Activated naive CD4-positive, alpha-beta T cell treated with anti-CD3 and anti-CD28 coated beads for 36 hours (primary cell): ENCODE data around the gene NCAPH2. TPM values are rescaled to one million over a fixed set of nuclear protein-coding genes. Genes with fewer than 3 reads are reported as not detected.

Experiments
- CTCF ChIA-PET: fragments of 350-600 bp; sonication (Branson Sonifier 250); formaldehyde crosslinking; loops from one replicate; lab custom pipeline; 2021; ENCODE audit warnings: antibody characterized with exemption; lab: Charles Lee
- DNase-seq: peaks from one replicate; pipeline ENCODE4 v3.0.0-alpha.2; 2020
- H3K27ac Mint-ChIP-seq: one replicate; pipeline ENCODE4 v1.8.0; 2021; ENCODE audit warnings: mild to moderate bottlenecking, mixed read lengths
- H3K27me3 Mint-ChIP-seq: one replicate; pipeline ENCODE4 v1.8.0; 2021; ENCODE audit warnings: low read depth, mixed read lengths
- H3K36me3 Mint-ChIP-seq: one replicate; pipeline ENCODE4 v1.8.0; 2021; ENCODE audit warnings: low read depth, mixed read lengths
- H3K4me1 Mint-ChIP-seq: one replicate; pipeline ENCODE4 v1.8.0; 2021; ENCODE audit warnings: low read depth, mixed read lengths
- H3K4me3 Mint-ChIP-seq: one replicate; pipeline ENCODE4 v1.8.0; 2021; ENCODE audit warnings: mild to moderate bottlenecking, moderate library complexity, mixed read lengths
- H3K9me3 Mint-ChIP-seq: one replicate; pipeline ENCODE4 v1.8.0; 2021; ENCODE audit warnings: mixed read lengths
- intact Hi-C: fragments of 100-400 bp; cut with micrococcal nuclease; formaldehyde crosslinking; loops from one replicate; pipeline ENCODE4 v1.15.1; 2023
- total RNA-seq, 2 experiments: library from RNA; stranded (reverse); gene quantifications; one replicate each; pipeline ENCODE4 v1.2.3, GENCODE V29; 2021

The NCAPH2 gene
- total RNA-seq, 2 experiments from 2014 or later = 104 to 115 TPM

DNA sequence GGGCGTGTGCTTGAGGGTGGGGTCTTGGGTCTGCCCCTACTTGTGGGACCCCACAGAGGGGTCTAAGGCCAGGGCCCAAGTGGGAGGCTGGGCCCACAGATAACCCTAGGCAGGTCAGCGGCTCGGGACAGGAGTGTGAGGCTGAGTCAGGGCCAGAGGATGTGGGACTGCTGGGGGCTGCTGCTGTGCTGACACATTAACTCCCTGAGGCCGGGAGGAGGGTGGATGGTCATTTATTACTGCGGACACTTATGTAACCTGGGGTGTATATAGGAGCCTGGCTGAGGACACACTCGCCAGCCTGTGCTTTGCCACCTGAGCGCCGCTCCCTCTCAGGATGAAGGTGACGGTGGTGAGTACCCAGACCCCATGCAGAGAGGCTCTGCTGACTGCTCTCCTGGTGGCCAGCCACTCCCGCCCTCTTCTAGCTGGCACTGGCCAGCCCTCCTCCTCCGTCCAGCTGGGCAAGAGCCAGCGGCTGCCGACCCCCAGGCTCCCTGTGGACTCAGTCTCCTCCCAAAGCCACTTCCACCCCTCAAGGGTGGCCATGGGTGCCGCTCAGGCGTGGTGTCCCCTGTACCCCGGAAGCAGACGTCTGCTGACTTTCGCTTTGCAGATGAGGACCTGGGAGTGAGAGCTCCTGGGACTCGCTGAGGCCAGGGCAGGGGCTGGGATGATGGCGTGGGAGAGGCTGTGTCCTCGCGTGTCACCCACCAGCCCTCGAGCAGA, 21.3 kb upstream of the NCAPH2 start, which contains the start of gene MIOX:
Gene MIOX, plus strand, starts transcription at position 299 of the 729 bp plus-strand sequence. Its CDS starts 39 bp downstream, at position 338.
- no peak for DNase-seq
- H3K4me3 Mint-ChIP-seq = no peak within 1 kb of the TSS
- CTCF ChIA-PET = interaction anchor here (1.3 kb wide), 1 partner anchor 11 kb away, joined by 4 read pairs; no protein-coding TSS in a partner anchor
- H3K36me3 Mint-ChIP-seq = no peaks in the 10 kb centered on the region
- H3K9me3 Mint-ChIP-seq = no peaks in the 10 kb centered on the region
- intact Hi-C loops = no loop called here
- peaks cover 11% of the 10 kb centered on the region for H3K4me1 Mint-ChIP-seq
- no peak within 1 kb of the TSS for H3K27ac Mint-ChIP-seq
- H3K27me3 Mint-ChIP-seq = no peaks in the 10 kb centered on the region

DNA sequence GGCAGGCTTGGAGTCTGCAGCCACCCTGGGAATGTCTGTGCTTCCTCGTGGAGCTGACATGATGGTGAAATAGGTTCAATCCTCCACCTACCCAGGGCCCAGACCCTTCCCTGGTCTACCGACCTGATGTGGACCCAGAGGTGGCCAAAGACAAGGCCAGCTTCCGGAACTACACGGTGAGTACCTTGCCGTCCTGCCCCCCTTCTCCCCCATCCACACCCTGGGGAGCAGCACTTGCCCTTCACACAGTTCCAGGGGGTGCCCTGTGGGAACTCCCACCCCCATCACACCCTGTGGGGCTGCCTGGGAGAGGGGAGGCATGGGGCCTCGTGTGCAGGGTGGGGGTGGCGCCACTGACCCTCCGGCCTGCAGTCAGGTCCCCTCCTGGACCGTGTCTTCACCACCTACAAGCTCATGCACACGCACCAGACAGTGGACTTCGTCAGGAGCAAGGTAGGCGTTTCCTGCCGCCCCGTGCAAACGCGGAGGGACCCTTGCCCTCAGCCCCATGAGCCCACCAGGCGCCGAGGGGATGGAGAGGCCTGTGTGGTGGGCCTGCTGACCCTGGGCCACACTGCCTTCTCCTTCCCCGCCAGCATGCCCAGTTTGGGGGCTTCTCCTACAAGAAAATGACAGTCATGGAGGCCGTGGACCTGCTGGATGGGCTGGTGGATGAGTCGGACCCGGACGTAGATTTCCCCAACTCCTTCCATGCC, 20.6 kb upstream of the NCAPH2 start:
- no peak for DNase-seq
- Mint-ChIP-seq H3K27ac (no peak overlapping the region), H3K27me3 (no peaks in the 10 kb centered on the region), H3K36me3 (no peaks in the 10 kb centered on the region), H3K4me3 (no peak overlapping the region), H3K9me3 (no peaks in the 10 kb centered on the region), H3K4me1 (peaks cover 11% of the 10 kb centered on the region)
- intact Hi-C loops = no loop called here
- CTCF ChIA-PET = no interaction called here

DNA sequence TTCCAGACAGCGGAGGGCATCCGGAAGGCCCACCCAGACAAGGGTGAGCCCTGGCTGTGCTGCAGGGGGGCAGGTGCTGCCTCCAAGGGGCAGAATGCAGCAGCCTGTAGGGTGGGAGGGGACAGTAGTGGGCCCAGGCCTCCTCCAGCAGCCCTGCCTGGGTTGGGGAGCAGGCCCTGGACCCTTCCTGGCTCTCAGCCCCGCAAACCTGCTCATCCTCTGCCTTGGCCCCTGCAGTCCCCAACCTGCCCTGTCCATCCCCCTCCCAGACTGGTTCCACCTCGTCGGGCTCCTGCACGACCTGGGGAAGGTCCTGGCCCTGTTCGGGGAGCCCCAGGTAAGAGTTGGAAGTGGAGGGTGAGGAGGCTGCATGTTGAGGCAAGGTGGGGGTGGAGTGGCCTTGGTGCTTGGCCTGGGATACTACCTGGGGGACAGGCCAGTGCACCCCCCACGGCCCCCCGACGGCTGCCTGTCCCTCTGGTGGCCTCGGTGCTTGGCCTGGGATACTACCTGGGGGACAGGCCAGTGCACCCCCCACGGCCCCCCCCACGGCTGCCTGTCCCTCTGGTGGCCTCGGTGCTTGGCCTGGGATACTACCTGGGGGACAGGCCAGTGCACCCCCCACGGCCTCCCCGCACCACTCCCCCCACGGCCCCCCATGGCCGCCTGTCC, 19.9 kb upstream of the NCAPH2 start:
- DNase-seq = no peak
- no peaks in the 10 kb centered on the region for H3K27me3 Mint-ChIP-seq
- CTCF ChIA-PET = no interaction called here
- no peak overlapping the region for H3K4me3 Mint-ChIP-seq
- H3K9me3 Mint-ChIP-seq = no peaks in the 10 kb centered on the region
- H3K36me3 Mint-ChIP-seq = no peaks in the 10 kb centered on the region
- no peak overlapping the region for H3K27ac Mint-ChIP-seq
- peaks cover 11% of the 10 kb centered on the region for H3K4me1 Mint-ChIP-seq
- intact Hi-C loops = no loop called here

DNA sequence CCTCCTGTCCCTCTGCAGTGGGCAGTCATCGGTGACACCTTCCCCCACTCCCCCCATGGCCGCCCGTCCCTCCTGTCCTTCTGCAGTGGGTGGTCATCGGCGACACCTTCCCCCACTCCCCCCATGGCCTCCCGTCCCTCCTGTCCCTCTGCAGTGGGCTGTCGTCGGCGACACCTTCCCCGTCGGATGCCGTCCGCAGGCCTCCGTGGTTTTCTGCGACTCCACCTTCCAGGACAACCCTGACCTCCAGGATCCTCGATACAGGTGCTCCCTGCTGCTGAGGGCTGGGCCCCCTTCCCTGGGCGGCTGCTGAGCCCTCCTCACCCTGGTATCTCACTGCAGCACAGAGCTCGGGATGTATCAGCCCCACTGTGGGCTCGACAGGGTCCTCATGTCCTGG, 19.1 kb upstream of the NCAPH2 start:
- Mint-ChIP-seq H3K4me1 (peaks cover 11% of the 10 kb centered on the region), H3K27me3 (no peaks in the 10 kb centered on the region), H3K4me3 (no peak overlapping the region), H3K27ac (no peak overlapping the region), H3K9me3 (no peaks in the 10 kb centered on the region), H3K36me3 (no peaks in the 10 kb centered on the region)
- CTCF ChIA-PET = no interaction called here
- no peak for DNase-seq
- intact Hi-C loops = no loop called here

DNA sequence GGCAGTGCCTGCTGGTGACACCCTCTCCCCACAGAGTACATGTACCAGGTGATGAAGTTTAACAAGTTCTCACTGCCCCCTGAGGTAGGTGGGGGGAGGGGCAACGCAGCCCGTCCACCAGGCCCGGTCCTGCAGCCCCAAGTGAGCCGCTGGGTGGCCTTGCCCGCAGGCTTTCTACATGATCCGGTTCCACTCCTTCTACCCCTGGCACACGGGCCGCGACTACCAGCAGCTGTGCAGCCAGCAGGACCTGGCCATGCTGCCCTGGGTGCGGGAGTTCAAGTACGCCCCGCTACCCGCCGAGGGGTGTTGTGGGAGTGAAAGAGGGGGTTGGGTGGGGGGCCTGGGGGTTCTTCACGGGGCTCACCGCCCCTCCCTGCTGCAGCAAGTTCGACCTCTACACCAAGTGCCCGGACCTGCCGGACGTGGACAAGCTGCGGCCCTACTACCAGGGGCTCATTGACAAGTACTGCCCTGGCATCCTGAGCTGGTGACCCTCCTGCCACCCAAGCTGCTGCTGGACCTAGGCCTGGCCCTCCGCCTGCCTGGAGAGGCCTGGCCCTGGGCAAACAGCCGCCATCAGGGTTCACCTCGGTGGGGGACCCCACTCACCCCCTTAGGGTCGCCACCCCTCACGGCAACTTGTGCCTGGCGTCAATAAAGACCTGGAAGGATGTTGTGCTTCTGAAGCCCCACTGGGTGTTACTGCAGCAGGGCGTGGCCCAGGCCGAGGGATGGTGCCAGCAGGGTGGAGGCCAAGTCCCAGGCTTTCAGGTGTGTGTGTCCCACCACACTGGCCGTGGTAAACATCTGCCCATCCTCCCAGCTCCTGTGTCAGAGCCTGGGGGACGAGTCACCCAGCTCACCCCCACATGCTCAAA, 18.4 kb upstream of the NCAPH2 start:
- H3K36me3 Mint-ChIP-seq = no peaks in the 10 kb centered on the region
- peaks cover 11% of the 10 kb centered on the region for H3K4me1 Mint-ChIP-seq
- no peak overlapping the region for H3K27ac Mint-ChIP-seq
- no peaks in the 10 kb centered on the region for H3K27me3 Mint-ChIP-seq
- H3K4me3 Mint-ChIP-seq = no peak overlapping the region
- DNase-seq = no peak
- intact Hi-C loops = no loop called here
- no peaks in the 10 kb centered on the region for H3K9me3 Mint-ChIP-seq
- CTCF ChIA-PET = no interaction called here

DNA sequence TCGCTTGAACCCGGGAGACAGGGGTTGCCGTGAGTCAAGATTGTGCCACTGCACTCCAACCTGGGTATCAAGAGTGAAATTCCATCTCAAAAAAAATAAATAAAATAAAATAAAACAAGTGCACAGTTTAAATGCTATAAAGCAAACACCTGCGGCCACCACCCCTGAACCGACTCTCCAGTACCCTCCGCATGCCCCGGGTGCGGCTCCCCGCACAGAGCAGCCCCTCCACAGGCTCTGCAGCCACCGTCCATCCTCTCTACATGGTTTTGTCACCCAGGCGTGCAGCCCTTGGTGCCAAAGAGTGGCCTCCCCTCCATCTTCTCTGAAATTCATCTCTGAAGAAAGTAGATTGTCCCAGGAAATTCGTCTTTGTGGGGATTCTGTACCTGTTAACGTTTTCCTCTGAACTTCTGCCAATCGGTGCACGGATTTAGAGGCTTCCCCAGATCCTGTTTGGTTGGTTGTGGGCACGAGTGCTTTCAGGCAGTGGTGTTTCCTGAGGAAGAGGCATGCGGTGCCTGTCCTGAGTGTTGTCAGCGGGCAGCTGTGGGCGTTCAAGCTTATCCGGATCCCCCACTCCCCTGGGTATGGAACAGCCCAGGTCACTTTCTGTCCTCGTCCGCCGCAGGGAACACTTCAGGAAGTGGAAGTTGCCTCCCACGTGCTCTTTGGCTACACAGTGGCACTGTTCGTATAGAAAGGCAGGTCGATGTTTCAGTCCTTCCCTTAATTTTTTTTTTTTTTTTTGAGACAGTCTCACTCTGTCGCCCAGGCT, 17.3 kb upstream of the NCAPH2 start:
- Mint-ChIP-seq H3K4me3 (peak overlapping the region; percentile 39), H3K27ac (no peak overlapping the region), H3K36me3 (no peaks in the 10 kb centered on the region), H3K27me3 (no peaks in the 10 kb centered on the region), H3K4me1 (peaks cover 9% of the 10 kb centered on the region), H3K9me3 (no peaks in the 10 kb centered on the region)
- no peak for DNase-seq
- intact Hi-C loops = no loop called here
- CTCF ChIA-PET = no interaction called here

DNA sequence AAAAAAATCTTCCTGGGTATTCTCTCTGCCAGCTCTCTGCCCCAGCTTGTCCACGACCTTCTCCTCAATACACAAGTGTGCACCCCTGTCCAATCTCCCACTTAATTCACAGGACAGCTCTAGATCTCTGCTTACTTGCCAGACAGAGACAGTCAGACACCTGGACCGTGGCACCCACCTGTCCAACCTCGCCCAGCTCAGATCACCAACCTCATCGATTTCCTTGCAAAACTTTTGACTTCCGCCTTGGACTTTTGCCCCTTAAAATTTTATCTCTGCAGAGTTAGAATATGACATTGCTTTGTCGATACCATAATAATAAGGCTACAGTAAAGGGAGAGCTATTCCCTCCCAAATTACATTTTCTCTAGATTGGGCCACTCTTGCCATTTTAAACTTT, 10.9 kb upstream of the NCAPH2 start:
- CTCF ChIA-PET = interaction anchor here (0.6 to 2.9 kb wide), 16 partner anchors 11 to 245 kb away, joined by 3 to 16 read pairs (median 4); partner anchors contain the start of genes CHKB, LMF2, NCAPH2 and SCO2
- H3K9me3 Mint-ChIP-seq = no peaks in the 10 kb centered on the region
- no peak overlapping the region for H3K27ac Mint-ChIP-seq
- no peaks in the 10 kb centered on the region for H3K4me1 Mint-ChIP-seq
- H3K4me3 Mint-ChIP-seq = no peak overlapping the region
- DNase-seq = no peak
- no peaks in the 10 kb centered on the region for H3K36me3 Mint-ChIP-seq
- no peaks in the 10 kb centered on the region for H3K27me3 Mint-ChIP-seq
- intact Hi-C loops = loop anchor here (5.0 kb wide), 2 partner anchors 40 to 245 kb away; partner anchors contain the start of gene HDAC10

DNA sequence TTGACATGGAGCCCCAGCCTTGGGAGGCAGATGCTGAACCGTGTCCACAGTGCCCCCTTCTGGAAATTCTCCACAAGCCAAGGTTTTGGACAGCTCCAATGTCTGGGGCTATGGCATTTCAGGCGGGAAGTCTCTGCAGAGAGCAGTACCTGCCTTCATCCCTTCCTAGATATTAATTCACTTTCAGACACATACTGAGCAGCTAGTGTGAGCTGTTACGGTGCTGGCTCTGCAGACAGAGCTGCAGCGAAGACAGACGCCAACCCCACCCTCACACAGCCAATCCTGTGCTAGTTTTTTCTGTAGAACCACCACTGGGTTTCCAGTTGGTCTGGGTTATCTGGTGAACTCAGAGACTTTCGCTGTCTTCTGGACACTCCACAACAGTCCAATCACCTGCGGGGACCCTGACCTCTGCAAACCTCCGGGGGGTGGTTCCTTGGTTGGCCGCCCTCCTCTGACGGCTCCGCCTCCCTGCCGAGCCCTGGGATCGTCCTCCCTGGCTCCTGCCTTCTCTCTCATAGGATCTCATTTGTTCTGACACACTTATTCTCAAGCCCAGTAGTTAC, 9.6 kb upstream of the NCAPH2 start:
- Mint-ChIP-seq H3K4me1 (no peaks in the 10 kb centered on the region), H3K4me3 (no peak overlapping the region), H3K36me3 (no peaks in the 10 kb centered on the region), H3K27ac (no peak overlapping the region), H3K27me3 (no peaks in the 10 kb centered on the region), H3K9me3 (no peaks in the 10 kb centered on the region)
- intact Hi-C loops = loop anchor here (1.0 to 5.0 kb wide), 5 partner anchors 24 to 246 kb away; partner anchors contain the start of genes HDAC10, MAPK11 and SBF1
- peak; percentile 86 for DNase-seq
- CTCF ChIA-PET = interaction anchor here (0.9 to 2.9 kb wide), 18 partner anchors 10 to 247 kb away, joined by 3 to 16 read pairs (median 4); partner anchors contain the start of genes HDAC10, LMF2, MIOX and NCAPH2

DNA sequence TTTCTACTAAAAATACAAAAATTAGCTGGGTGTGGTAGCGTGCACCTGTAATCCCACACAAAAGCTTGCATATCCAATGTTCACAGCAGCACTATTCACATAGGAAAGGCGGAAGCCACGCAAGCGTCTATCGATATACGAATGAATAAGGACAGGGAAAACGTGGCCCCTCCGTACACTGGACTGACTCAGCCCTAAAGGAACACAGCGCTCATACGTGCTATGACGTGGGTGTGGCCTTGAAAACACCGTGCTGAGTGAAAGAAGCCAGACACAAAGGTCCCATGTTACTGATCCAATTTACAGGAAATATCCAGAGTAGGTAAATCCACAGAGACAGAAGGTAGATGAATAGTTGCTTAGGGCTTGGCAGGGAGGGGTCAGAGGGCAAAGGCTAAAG, 7.6 kb upstream of the NCAPH2 start:
- H3K27ac Mint-ChIP-seq = no peak overlapping the region
- H3K9me3 Mint-ChIP-seq = no peaks in the 10 kb centered on the region
- no peak for DNase-seq
- intact Hi-C loops = no loop called here
- H3K36me3 Mint-ChIP-seq = no peaks in the 10 kb centered on the region
- H3K4me1 Mint-ChIP-seq = no peaks in the 10 kb centered on the region
- no peaks in the 10 kb centered on the region for H3K27me3 Mint-ChIP-seq
- no peak overlapping the region for H3K4me3 Mint-ChIP-seq
- CTCF ChIA-PET = interaction anchor here (0.6 to 1.5 kb wide), 3 partner anchors 44 to 145 kb away, joined by 3 to 4 read pairs (median 3); no protein-coding TSS in a partner anchor

DNA sequence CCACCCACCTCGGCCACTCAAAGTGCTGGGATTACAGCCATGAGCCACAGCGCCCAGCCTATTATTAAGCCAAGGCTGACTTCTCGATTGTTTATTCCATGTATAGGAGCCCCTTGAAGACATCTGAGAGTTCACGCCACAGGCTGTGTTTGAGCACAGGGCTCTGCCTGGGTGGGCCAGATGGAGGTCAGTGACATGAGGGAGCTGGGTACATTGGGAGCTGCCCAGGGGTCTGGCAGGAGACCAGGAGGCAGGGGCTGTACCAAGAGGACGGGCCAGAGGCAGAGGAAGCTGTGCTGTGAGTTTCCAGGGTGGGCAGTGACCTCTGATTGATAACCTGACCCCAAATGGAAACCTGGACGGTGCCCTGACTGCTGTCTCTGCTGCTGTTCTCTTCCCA, 5.9 kb upstream of the NCAPH2 start:
- CTCF ChIA-PET = interaction anchor here (1.5 kb wide), 1 partner anchor 45 kb away, joined by 4 read pairs; no protein-coding TSS in a partner anchor
- intact Hi-C loops = no loop called here
- Mint-ChIP-seq H3K36me3 (peaks cover under 1% of the 10 kb centered on the region), H3K4me3 (no peak overlapping the region), H3K27ac (no peak overlapping the region), H3K9me3 (no peaks in the 10 kb centered on the region), H3K27me3 (no peaks in the 10 kb centered on the region), H3K4me1 (peaks cover 4% of the 10 kb centered on the region)
- no peak for DNase-seq
